Ovary (tissue), 3 donors: ENCODE results near the gene ERP44.

ENCODE experiments used
- EP300 ChIP-seq: sonication (generic); formaldehyde crosslinking; IDR thresholded peaks from one replicate; pipeline ENCODE4 v1.6.1; 2017; ENCODE audit warnings: antibody characterized with exemption
- TF ChIP-seq, protein P1 (sequence below), 3 donors: fragments of 450-650 bp in 2 of 3; fragments of 200-600 bp in 1 of 3; IDR thresholded peaks; one replicate each; pipeline versions ENCODE4 v1.5.1 to v1.8.0; 2016 to 2022; ENCODE audit warnings: antibody characterized with exemption in 3 of 3, mild to moderate bottlenecking in 1 of 3
- donor health status: DM: no; HTN: no; CAD: no.

DNA sequence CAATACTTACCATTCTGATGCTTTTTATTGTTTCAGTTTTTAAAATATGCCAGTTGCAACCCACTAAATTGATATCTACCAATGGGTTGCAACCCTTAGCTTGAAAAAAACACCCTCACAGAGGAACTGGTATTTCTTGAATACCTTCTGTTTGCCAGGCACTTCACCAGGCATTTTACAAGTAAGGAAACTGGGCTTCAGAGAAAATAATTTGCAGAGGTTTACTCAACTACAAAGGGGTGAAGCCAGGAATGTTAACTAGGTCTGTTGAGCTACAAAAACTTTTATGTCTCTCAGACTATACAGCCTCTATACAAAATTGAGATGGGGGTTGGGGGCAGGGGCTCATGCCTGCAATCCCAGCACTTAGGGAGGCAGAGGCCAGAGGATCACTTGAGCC lies 127.4 kb downstream of the ERP44 start:
- TF ChIP-seq, protein P1, sequence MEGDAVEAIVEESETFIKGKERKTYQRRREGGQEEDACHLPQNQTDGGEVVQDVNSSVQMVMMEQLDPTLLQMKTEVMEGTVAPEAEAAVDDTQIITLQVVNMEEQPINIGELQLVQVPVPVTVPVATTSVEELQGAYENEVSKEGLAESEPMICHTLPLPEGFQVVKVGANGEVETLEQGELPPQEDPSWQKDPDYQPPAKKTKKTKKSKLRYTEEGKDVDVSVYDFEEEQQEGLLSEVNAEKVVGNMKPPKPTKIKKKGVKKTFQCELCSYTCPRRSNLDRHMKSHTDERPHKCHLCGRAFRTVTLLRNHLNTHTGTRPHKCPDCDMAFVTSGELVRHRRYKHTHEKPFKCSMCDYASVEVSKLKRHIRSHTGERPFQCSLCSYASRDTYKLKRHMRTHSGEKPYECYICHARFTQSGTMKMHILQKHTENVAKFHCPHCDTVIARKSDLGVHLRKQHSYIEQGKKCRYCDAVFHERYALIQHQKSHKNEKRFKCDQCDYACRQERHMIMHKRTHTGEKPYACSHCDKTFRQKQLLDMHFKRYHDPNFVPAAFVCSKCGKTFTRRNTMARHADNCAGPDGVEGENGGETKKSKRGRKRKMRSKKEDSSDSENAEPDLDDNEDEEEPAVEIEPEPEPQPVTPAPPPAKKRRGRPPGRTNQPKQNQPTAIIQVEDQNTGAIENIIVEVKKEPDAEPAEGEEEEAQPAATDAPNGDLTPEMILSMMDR (IDR thresholded peaks at IDR 0.05) = no peak
- TF ChIP-seq EP300 = no peak
